Stimulated activated CD8-positive, alpha-beta memory T cell treated with anti-CD3 and anti-CD28 coated beads, Interleukin-2, amount 100 ng/mL, for 1 hour (primary cell): ENCODE data around the gene TWSG1.
"Not testable (repeated sequence)": the region's sequence is repeated elsewhere in the genome, so short reads cannot be mapped to it uniquely, and the experiment has no call there.

Experiments used
- DNase-seq, 2 donors: peaks; one replicate each; pipeline ENCODE4 v3.0.0-alpha.2; 2020; ENCODE audit warnings: low read depth in 2 of 2

TWSG1 gene

DNA sequence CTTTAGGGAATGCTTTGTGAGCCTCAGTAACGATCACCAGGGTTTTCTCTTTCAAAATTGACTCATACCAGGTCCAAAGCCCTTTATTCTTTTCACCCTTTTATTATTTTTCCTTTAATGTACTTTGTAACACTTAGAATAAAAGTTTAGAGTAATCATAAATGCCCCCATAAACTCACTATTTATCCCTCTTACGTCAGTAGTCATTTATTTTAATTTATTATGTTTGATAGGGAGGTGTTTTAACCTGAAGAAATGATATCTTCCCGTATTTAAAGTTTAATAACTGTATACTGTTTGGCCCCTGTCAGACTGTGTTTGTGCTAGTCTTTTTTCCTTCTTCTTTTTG, 1.1 kb downstream of the TWSG1 start:
- no peak for DNase-seq

DNA sequence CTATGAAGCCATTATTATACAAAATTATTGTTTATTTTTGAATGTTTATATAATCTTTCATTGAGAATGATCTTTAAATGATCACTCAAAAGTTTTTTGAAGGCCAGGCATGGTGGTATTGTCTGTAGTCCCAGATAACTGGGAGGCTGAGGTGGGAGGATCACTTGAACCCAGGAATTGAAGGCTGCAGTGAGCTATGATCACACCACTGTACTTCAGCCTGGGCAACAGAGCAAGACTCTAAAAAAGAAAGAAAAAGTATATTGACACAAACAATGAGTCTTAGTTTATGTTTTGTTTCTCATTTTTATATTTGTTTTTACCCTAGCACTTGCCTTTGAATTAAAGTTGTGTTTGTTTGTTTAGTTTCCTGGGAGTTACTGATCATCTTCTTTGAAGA, 2.3 kb downstream of the TWSG1 start:
- no peak for DNase-seq

DNA sequence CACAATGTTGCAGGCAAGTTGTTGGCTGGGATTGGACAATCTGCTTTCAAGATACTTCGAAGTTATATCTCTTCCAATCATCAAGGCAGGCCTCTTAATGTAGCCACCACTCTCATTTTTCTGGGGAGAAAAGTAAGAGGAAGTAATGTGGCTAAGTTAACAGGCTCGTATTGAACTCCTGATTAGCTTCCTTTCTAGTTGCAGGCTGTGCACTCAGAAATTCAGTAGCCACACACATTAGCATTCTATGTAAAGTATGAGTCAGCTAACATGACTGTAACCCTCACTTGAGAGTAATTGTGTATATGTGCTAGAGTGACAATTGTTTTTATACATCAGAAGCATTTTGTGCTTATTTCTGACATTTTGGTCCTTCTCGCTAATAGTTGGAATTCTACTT, 3.3 kb downstream of the TWSG1 start:
- DNase-seq = no peak

DNA sequence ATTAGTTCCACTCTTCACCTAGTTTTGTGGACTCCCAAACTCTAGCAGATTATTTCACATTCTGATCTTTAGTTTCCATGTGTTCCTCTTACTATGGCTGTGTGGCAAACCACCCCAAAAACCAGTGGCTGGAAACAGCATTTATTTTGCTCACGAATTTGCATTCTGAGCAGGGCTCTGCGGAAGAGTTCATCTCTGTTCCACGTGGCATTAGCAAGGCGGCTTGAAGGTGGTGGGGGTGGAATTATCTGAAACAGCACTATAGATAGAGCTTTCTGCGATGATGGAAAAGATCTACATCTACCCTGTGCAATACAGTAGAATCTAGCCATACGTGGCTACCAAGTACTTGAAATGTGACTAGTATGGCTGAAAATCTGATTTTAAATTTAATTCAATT, 5.9 kb downstream of the TWSG1 start:
- DNase-seq = no peak

DNA sequence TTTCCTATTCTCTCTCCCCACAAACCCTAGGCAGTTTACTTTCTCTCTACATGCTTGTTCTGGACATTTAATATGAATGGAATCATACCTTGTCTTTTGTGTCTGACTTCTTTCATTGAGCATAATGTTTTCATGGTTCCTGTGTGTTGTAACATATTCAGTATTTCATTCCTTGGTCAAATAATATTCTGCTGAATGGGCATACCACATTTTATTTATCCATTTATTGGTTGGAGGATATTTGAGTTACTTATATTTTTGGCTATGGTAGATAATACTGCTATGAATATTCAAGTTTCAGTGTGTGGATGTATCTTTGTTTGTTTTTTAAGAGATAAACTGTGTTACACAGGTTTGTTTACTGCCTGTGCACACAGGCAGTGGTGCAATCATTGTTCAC, 9.0 kb downstream of the TWSG1 start:
- no peak for DNase-seq

DNA sequence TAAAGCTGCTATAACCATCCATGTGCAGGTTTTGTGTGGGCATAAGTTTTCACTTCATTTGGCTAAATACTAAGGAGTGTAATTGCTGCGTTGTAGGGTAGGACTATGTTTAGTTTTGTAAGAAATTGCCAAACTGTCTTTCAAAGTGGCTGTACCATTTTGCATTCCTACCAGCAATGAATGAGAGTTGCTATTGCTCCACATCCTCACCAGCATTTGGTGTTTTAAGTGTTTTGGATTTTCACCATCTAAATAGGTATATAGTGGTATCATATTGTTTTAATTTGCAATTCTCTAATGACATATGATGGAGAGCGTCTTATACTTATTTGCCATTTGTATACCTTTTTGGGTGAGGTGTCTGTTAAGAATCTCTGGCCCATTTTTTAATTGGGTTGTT, 12.2 kb downstream of the TWSG1 start:
- no peak for DNase-seq

DNA sequence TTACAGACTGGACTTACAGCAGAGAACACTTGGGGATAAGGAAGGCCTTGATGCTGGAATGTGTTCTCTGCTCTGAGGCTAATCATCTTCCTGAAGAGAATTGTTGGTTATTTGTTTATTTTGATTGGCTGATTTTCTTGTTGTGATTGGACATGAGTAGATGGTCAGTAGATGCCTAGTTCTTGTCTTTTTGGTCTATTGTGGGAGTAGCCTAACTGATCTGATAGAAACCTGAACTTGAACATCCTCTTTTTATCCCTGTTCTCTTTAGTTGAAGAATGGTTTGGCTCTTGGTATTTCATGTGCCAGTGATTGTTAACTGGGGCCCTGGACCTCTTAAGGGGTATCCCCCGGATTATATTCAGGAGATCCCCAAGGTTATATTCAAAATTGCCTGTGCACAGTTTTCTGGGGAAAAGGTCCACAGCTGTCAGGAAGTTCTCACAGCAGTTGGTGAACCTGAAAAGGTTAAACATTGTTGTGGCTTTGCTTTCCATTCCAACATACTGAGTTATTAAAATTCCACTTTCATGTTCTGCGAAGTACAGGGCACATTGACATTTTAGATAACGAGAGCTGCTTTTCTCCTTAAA, 13.6 kb downstream of the TWSG1 start:
- no peak for DNase-seq

DNA sequence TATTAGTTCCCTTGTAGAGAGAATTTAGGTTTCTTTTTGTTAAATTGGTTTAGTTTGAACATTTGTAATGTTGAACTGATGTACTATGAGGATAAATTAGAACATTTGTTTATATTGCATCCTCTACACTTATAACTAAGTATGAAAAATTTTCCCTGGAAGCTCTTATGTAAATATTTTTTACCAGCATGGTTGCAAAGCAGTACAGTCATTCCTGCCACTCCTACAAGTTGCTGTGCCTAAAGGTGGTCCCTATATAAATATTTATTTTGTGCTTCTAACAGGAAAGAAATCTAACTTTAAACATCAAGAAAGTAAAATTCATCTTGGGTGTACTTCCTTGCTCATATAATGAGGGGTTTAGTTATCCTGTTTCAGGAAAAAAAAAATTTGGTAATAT, 14.2 kb downstream of the TWSG1 start:
- DNase-seq = no peak

DNA sequence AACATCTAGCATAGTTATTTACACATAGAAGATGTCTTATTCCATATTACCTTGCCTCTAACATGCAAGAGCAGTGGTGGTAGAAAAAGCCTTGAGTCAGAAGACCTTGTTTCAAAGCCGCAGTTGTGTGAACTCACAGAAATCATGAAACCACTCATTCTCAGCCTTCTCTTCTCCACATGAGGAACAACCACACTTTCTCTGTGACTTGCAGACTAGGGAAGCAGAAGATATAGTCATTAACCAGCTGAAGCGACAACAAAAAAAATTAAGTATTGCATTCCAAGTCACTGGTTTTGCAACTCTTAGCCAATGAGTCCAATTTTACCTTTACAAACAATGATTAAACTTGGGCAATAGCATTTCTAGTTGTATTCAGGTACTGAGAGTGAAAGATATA, 19.0 kb downstream of the TWSG1 start:
- DNase-seq = no peak

DNA sequence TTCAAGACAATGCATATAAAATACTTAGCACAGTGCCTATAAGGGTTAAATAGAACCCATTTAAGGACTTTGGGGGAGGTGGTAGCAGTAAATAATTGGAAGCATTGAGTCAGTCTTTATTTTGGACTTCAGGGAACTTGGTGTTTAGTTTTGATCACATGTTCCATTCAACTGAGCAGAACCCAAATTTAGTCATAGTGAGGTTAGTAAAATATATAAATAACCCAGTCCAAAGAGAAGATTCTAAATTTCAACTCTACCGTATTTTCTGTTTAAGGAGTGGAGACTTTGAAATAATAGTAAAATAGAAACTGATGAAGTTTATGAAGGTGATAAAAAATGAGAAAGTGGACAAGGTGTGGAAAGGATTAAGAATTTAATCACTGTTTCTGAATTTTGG, 19.7 kb downstream of the TWSG1 start:
- no peak for DNase-seq

DNA sequence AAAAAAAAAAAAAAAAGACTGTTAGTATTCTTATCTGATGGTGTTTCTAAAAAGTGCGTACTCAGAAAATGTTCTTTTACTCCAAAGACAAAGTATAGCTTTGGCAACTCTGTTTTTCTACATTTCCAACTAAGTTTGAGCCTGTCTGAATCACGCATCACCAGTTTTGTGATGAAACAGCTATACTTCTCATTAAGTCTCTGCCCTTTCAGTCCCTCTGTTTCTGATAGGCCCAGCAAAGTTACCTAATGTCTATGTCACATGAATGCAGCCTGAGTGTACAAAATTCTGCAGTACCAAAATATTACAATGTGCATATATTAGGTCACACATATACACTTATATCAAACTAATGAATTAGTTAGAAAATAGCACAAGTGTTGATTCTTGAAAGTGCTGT, 22.4 kb downstream of the TWSG1 start:
- no peak for DNase-seq

DNA sequence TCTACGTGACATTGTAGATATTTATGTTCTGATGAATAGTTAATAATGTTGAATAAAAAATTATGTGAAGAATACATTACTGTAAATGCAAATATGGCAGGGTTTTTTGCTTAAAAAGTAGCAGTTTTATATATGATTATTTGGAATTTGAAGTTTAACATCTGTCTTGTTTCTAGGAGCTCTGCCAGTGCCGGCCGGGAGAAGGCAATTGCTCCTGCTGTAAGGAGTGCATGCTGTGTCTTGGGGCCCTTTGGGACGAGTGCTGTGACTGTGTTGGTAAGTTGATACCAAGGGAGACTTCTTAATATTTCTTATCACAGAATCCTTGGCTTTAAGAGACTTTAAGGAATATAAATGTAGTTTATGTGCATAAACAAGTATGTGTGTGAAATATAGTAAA, 25.2 kb downstream of the TWSG1 start:
- no peak for DNase-seq

DNA sequence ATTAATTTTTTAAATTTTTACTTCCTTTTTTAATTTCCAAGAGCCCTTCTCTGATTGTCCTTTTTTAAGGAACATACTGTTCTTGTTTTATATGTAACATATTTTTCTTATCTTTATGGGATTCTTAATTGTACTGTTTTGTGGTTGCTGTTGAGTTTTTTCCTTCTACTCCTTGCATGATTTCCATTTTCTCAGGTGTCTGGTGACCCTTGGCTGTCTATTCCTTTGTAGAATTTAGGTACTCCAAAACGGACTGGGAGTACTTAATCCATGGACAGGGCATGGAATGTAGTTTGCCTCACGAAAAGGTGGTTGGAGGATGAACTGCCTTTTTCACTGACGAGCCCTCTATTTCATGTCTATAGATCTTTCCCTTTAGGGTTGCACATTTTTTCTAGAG, 26.6 kb downstream of the TWSG1 start:
- DNase-seq = no peak

DNA sequence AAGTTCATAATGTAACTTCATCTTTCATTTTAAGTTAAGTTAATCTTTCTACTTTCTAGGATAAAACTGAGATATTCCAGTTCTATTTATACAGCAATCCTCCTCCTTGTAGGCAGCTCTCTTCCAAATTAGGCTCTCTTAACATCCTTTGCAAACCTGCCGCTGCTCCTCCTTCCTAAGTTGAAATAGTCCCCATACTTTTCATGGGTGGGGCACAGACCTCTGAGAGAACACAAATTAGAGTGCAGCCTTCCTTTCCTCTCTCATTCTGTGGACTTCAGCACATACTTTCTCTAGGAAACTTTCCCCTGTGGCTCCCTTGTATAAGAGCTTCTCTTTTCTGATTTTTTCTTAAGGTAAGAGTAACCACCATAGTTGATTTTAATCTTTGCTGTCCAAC, 28.3 kb downstream of the TWSG1 start:
- no peak for DNase-seq

DNA sequence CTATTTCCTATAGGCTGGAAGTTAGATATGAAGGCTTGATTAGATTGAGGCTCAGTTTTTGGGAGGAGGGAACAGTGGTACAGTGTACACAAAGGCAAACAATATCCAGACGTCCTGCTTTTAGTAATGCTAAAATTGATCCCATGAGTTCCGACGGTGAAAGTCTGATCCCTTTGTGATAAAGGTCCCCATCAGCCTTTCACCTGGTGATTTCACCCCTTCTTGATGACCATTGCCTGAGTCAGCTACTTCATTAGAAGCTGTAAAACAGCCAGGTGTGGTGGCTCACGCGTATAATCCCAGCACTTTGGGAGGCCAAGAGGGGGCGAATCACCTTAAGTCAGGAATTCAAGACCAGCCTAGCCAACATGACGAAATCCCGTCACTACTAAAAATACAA, 29.7 kb downstream of the TWSG1 start:
- no peak for DNase-seq

DNA sequence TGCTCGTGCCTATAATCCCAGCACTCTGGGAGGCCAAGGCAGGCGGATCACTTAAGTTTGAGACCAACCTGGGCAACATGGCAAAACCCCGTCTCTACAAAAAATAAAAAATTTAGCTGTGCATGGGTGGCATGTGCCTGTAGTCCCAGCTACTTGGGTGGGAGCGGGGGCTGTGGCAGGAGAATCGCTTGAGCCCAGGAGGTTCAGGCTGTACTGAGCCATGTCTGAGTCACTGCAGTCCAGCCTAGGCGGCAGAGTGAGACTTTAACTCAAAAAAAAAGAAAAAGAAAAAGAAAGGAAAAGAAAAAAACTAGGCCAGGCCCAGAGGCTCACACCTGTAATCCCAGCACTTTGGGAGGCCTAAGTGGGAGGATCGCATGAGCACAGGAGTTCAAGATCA, 30.8 kb downstream of the TWSG1 start:
- DNase-seq = no peak

DNA sequence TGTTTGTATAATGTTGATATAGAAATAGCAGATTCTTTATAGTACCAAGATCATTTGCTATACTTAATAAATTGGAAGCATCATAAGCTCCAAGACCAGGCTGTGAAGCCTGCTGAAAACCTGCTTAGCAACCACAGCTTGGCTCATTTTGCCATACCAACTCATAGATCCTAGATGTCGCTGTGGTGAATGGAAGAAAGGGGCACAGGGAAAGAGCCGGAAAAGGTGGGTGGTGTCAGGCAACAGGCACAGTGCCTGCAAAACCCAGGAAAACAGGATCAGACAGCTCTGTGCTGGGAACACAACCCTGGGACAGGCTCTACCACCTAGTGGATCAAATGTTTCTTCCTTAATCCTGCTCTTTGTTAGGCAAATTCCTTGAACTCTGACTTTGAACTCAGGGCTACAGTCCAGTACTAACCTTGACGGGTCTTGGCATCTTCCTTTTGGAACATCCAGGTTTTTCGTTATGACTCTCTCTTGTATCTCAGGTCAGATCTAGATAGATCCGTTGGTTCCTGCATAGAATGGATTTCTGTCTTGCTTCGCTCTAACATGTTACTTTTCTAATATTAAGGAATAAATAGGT, 31.6 kb downstream of the TWSG1 start:
- DNase-seq = no peak

DNA sequence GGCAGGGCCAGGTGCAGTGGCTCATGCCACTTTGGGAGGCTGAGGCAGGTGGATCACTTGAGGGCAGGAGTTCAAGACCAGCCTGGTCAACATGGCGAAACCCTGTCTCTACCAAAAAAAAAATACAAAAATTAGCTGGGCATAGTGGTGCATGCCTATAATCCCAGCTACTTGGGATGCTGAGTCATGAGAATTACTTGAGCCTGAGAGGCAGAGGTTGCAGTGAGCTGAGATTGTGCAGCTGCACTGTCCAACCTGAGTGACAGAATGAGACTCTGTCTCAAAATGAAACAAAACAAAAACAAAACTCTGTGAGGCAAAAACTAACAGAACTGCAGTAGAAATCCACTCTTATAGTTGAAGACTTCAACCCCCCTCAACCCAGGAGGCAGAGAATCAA, 38.7 kb downstream of the TWSG1 start:
- DNase-seq = not testable (repeated sequence)

DNA sequence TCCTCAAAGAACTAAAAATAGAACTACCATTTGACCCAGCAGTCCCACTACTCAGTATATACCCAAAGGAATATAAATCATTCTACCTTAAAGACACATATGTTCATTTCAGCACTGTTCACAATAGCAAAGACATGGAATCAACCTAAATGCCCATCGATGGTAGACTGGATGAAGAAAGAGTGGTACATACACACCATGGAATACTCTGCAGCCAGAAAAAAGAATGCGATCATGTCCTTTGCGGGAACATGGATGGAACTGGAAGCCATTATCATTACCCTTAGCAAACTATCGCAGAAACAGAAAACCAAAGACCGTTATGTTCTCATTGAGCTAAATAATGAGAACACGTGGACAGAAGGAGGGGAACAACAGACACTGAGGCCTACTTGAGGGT, 44.5 kb downstream of the TWSG1 start:
- no peak for DNase-seq

DNA sequence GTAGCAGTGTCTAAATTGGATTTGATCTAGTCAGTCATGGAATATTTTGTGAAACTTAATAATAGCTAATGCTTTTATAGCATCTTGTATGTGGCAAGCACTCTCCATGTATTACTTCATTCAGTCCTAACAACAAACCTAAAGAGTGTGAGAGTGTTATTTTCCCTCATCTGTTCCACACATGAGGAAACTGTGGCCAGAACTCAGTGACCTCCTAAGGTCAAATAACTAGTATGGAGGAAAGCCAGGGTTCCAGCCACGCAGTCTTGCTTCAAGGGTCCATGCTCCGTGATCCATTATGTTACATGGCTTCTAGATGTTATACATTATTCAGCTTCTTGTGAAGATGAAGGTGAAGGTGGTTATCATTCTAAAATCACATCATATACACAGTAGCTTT, 45.5 kb downstream of the TWSG1 start:
- no peak for DNase-seq

DNA sequence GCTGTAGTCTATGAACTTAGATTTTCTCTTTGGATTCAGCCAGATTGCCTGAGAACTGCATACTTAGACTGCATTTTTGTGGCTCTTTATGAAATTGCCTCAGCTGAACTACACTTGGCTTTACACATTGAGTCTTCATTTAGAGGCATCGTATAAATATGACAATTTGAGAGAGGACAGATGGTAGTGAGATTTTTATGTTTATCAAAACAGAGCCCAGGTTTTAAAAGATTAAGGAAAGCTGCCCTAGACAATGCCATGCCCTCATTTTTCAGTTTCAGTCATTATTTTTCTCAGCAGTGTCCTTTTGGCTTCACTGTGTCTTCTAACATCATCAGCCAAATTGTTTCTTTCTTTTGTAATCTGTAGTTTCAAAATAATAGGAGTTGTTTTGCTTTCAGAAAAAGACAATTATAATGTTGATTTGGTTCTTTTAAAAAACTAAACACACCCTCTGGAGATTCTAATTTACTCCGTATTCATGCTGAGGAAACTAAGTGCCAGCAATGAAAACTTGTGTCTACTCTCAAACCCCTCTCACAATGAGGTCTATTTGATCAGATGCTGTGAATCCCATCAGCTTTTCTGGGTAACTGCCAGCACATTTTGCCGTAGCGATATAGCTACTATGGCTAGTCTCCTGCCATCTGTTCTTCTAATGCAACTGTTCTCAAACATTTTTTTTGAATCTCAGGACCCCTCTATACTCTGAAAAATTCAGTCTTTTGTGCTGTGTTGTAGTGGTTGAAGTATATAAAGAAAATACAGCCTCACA, 46.2 kb downstream of the TWSG1 start:
- DNase-seq = no peak

DNA sequence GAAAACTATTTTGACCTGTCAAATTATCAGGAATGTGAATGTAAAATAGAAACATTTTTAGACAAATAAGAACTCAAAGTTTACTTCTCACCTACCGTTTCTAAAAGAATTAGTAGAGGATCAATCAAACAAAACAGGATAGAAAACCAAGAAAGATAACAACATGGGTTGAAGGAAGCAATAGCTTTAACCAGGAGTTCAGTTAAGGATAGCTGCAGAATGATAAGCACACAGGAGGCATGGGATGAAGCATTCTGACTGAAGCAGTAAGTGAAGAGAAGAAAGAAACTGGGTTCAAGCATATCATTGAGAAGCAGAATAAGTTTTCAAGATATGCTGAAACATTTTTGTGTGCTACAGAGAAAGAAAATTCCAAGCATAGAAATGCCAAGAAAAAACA, 52.3 kb downstream of the TWSG1 start:
- DNase-seq = no peak

DNA sequence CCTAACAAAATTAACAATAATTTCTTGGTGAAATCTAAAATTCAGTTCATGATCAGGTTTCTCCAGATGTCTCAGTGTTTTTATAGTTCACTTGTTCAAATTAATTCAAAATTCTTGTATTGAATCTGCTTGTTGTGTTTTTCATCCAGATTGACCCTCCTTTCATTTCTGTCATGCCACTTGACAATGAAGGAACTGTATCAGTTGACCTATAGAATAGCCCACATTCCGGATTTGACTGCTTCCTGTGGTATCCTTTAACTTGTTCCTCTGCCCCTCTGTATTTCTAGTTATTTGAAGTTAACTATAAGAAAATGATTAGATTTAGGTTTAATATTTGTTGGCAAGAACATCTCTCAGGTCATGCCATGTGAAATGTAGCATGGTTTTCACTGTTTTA, 53.3 kb downstream of the TWSG1 start:
- no peak for DNase-seq

DNA sequence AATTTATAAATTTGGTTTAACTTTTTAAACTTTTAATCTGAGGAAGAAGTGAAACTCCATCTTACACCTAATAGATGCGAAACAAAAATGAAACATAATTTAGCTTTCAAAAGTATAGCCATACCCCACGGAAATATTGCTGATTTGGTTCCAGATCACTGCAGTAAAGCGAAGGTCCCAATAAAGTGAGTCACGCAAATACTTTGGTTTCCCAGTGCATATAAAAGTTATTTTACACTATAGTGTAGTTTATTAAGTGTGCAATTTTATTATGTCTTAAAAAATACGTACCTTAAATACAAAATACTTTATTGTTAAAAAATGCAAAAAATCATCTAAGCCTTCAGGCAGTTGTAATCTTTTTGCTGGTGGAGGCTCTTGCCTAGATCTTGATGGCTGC, 55.1 kb downstream of the TWSG1 start:
- no peak for DNase-seq
